WTC11 (cell line): ENCODE results near the gene SIN3B. TPM values are rescaled to one million over a fixed set of nuclear protein-coding genes. Genes with fewer than 3 reads are reported as not detected.

Experiments used
- ATAC-seq: fragments of 200-7000 bp; cut with Tn5 transposase; 2 replicates; pipeline ENCODE4 v1.10.0; 2021; ENCODE audit warnings: mild to moderate bottlenecking, moderate library complexity
- CTCF ChIA-PET: fragments of 300-600 bp; sonication (Branson Sonifier 250); formaldehyde crosslinking; loops from one replicate; lab custom pipeline; 2021; ENCODE audit warnings: antibody characterized with exemption; lab: Charles Lee
- POLR2A ChIA-PET: fragments of 350-600 bp; sonication (Branson Sonifier 250); formaldehyde crosslinking; loops from one replicate; lab custom pipeline; 2021; ENCODE audit warnings: antibody characterized with exemption; lab: Charles Lee
- DNase-seq: peaks from one replicate; pipeline ENCODE4 v3.0.0; 2021; ENCODE audit warnings: low spot score
- H3K27ac Mint-ChIP-seq: 2 replicates; pipeline ENCODE4 v1.8.0; 2021; ENCODE audit warnings: mixed read lengths
- H3K27me3 Mint-ChIP-seq: 2 replicates; pipeline ENCODE4 v1.8.0; 2021; ENCODE audit warnings: low read depth, mild to moderate bottlenecking, moderate library complexity, mixed read lengths
- H3K36me3 Mint-ChIP-seq: 2 replicates; pipeline ENCODE4 v1.8.0; 2021; ENCODE audit warnings: mixed read lengths
- H3K4me1 Mint-ChIP-seq: 2 replicates; pipeline ENCODE4 v1.8.0; 2022; ENCODE audit warnings: mixed read lengths
- H3K4me3 Mint-ChIP-seq: 2 replicates; pipeline ENCODE4 v1.8.0; 2021; ENCODE audit warnings: mild to moderate bottlenecking, moderate library complexity, mixed read lengths
- H3K9me3 Mint-ChIP-seq: 2 replicates; pipeline ENCODE4 v1.8.0; 2021; ENCODE audit warnings: mixed read lengths
- AR ChIP-seq: fragments of 250-450 bp; sonication (Bioruptor Pico); IDR thresholded peaks from 2 replicates; pipeline ENCODE4 v1.9.0; 2021; ENCODE audit warnings: mild to moderate bottlenecking
- CBFB ChIP-seq: sonication (generic); formaldehyde crosslinking; IDR thresholded peaks from 2 replicates; pipeline ENCODE4 v1.8.1; 2022; ENCODE audit warnings: mild to moderate bottlenecking, low read depth, missing genetic modification reagents
- CDX4 ChIP-seq: fragments of 250-450 bp; sonication (Bioruptor Pico); IDR thresholded peaks from 2 replicates; pipeline ENCODE4 v1.9.0; 2021; ENCODE audit warnings: moderate library complexity, mild to moderate bottlenecking, inconsistent platforms, borderline replicate concordance
- E2F1 ChIP-seq: sonication (generic); formaldehyde crosslinking; IDR thresholded peaks from 2 replicates; pipeline ENCODE4 v1.8.0; 2022; ENCODE audit warnings: mild to moderate bottlenecking, missing genetic modification reagents
- ERG ChIP-seq: fragments of 250-450 bp; sonication (Bioruptor Pico); IDR thresholded peaks from 2 replicates; pipeline ENCODE4 v1.8.0; 2021; ENCODE audit warnings: mild to moderate bottlenecking
- GRHL2 ChIP-seq: fragments of 250-450 bp; sonication (Bioruptor Pico); IDR thresholded peaks from 2 replicates; pipeline ENCODE4 v1.8.0; 2022; ENCODE audit warnings: mild to moderate bottlenecking, moderate library complexity; ENCODE audit not compliant: insufficient replicate concordance, severe bottlenecking
- HMGXB4 ChIP-seq: sonication (generic); formaldehyde crosslinking; IDR thresholded peaks from 2 replicates; pipeline ENCODE4 v1.8.1; 2023; ENCODE audit warnings: mild to moderate bottlenecking, moderate library complexity, missing genetic modification reagents
- JUN ChIP-seq: sonication (generic); formaldehyde crosslinking; IDR thresholded peaks from 2 replicates; pipeline ENCODE4 v1.8.0; 2023; ENCODE audit warnings: mild to moderate bottlenecking, missing genetic modification reagents
- MYBL2 ChIP-seq: sonication (generic); formaldehyde crosslinking; IDR thresholded peaks from 2 replicates; pipeline ENCODE4 v1.8.1; 2023; ENCODE audit warnings: mild to moderate bottlenecking, moderate library complexity, missing genetic modification reagents
- NFATC4 ChIP-seq: fragments of 250-450 bp; sonication (Bioruptor Pico); IDR thresholded peaks from 2 replicates; pipeline ENCODE4 v1.9.0; 2021; ENCODE audit warnings: mild to moderate bottlenecking
- NFYB ChIP-seq: sonication (generic); formaldehyde crosslinking; conservative IDR thresholded peaks from 2 replicates; pipeline ENCODE4 v1.8.0; 2022; ENCODE audit warnings: low read depth, missing genetic modification reagents
- NR1H2 ChIP-seq: sonication (generic); formaldehyde crosslinking; IDR thresholded peaks from 2 replicates; pipeline ENCODE4 v1.9.0; 2021; ENCODE audit warnings: mild to moderate bottlenecking, moderate library complexity, missing genetic modification reagents
- SMAD4 ChIP-seq: sonication (generic); formaldehyde crosslinking; IDR thresholded peaks from 2 replicates; pipeline ENCODE4 v1.8.0; 2022; ENCODE audit warnings: mild to moderate bottlenecking, missing genetic modification reagents
- TEAD1 ChIP-seq: sonication (generic); formaldehyde crosslinking; IDR thresholded peaks from 2 replicates; pipeline ENCODE4 v1.8.0; 2022; ENCODE audit warnings: mild to moderate bottlenecking, missing genetic modification reagents
- TP53 ChIP-seq: sonication (generic); formaldehyde crosslinking; IDR thresholded peaks from 2 replicates; pipeline ENCODE4 v1.8.1; 2023; ENCODE audit warnings: mild to moderate bottlenecking, missing genetic modification reagents
- ZBTB21 ChIP-seq: sonication (generic); formaldehyde crosslinking; IDR thresholded peaks from 2 replicates; pipeline ENCODE4 v1.8.1; 2023; ENCODE audit warnings: mild to moderate bottlenecking, missing genetic modification reagents, borderline replicate concordance
- ZBTB43 ChIP-seq: sonication (generic); formaldehyde crosslinking; IDR thresholded peaks from 2 replicates; pipeline ENCODE4 v1.8.1; 2023; ENCODE audit warnings: mild to moderate bottlenecking, missing genetic modification reagents
- ZNF121 ChIP-seq: sonication (generic); formaldehyde crosslinking; IDR thresholded peaks from 2 replicates; pipeline ENCODE4 v1.8.0; 2023; ENCODE audit warnings: missing genetic modification reagents
- ZNF263 ChIP-seq: sonication (generic); formaldehyde crosslinking; IDR thresholded peaks from 2 replicates; pipeline ENCODE4 v1.8.1; 2022; ENCODE audit warnings: low read depth, mild to moderate bottlenecking, moderate library complexity, missing genetic modification reagents
- ZNF396 ChIP-seq: fragments of 250-450 bp; sonication (Bioruptor Pico); IDR thresholded peaks from 2 replicates; pipeline ENCODE4 v1.8.0; 2021; ENCODE audit warnings: mild to moderate bottlenecking, moderate library complexity, borderline replicate concordance
- ZNF423 ChIP-seq: fragments of 250-450 bp; sonication (Bioruptor Pico); IDR thresholded peaks from 2 replicates; pipeline ENCODE4 v2.1.2; 2022; ENCODE audit warnings: mild to moderate bottlenecking, moderate library complexity
- ZNF512 ChIP-seq: sonication (generic); formaldehyde crosslinking; IDR thresholded peaks from 2 replicates; pipeline ENCODE4 v1.8.1; 2022; ENCODE audit warnings: missing genetic modification reagents, borderline replicate concordance
- total RNA-seq: library from RNA; stranded (reverse); gene quantifications from 3 replicates; pipeline ENCODE4 v1.2.3, GENCODE V29; 2021
- TF ChIP-seq, protein P1 (sequence below): sonication (generic); formaldehyde crosslinking; IDR thresholded peaks from 2 replicates; pipeline ENCODE4 v1.8.1; 2022; ENCODE audit warnings: low read depth, missing genetic modification reagents, borderline replicate concordance

SIN3B gene
- total RNA-seq, 1 experiment from 2014 or later: 87.7 TPM

- no peaks in the 10 kb centered on the region for H3K9me3 Mint-ChIP-seq
- no peak overlapping the region for H3K4me3 Mint-ChIP-seq
- ChIA-PET CTCF (interaction anchor here (0.6 kb wide), 1 partner anchor 76 kb away, joined by 4 read pairs; no protein-coding TSS in a partner anchor), POLR2A (no interaction called here)
- TF ChIP-seq CBFB: no peak
- no peak for TF ChIP-seq AR (CRISPR knock-in tag)
- TF ChIP-seq ZNF263 (CRISPR knock-in tag): no peak
- TF ChIP-seq GRHL2 (CRISPR knock-in tag): no peak
- no peak for TF ChIP-seq JUN
- TF ChIP-seq E2F1: no peak
- no peak for TF ChIP-seq ZNF423
- no peak for TF ChIP-seq CDX4 (CRISPR knock-in tag)
- TF ChIP-seq, protein P1, sequence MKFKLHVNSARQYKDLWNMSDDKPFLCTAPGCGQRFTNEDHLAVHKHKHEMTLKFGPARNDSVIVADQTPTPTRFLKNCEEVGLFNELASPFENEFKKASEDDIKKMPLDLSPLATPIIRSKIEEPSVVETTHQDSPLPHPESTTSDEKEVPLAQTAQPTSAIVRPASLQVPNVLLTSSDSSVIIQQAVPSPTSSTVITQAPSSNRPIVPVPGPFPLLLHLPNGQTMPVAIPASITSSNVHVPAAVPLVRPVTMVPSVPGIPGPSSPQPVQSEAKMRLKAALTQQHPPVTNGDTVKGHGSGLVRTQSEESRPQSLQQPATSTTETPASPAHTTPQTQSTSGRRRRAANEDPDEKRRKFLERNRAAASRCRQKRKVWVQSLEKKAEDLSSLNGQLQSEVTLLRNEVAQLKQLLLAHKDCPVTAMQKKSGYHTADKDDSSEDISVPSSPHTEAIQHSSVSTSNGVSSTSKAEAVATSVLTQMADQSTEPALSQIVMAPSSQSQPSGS: no peak
- no peak for TF ChIP-seq ZBTB43 (CRISPR knock-in tag)
- no peak for TF ChIP-seq SMAD4 (CRISPR knock-in tag)
- TF ChIP-seq MYBL2: no peak
- TF ChIP-seq HMGXB4 (CRISPR knock-in tag): no peak
- TF ChIP-seq NFYB: no peak
- TF ChIP-seq ZNF396: no peak
- ATAC-seq (no peak), DNase-seq (no peak)
- no peaks in the 10 kb centered on the region for H3K27me3 Mint-ChIP-seq
- peaks cover 68% of the 10 kb centered on the region for H3K36me3 Mint-ChIP-seq
- no peak overlapping the region for H3K27ac Mint-ChIP-seq
- H3K4me1 Mint-ChIP-seq: no peaks in the 10 kb centered on the region
These were observed 23.9 kb downstream of the SIN3B start for GRCh38 chr19:16853066-16853465.

DNA sequence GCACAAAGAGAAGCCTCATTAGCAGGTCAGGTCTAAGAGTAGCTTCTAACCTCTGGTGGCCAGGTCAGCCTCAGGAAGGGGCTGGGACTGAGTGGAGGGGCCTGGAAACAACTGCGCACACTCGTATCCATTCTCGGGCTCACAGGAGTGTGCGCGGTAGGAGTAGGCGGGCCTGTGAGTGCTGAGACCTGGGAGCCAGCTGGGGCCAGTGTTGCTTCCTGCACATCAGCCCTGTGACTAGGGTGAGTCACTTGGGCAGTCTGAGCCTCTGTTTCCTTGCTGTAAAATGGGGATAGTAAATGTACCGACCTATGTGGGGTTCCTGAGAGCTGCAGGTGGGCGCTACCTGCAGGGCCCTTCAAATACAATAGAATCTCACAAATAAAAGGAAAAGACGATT, 26.9 kb downstream of the SIN3B start:
- no peaks in the 10 kb centered on the region for H3K27me3 Mint-ChIP-seq
- H3K36me3 Mint-ChIP-seq: peaks cover 50% of the 10 kb centered on the region
- CTCF ChIA-PET: no interaction called here
- no peaks in the 10 kb centered on the region for H3K4me1 Mint-ChIP-seq
- no peak for ATAC-seq
- DNase-seq: no peak
- POLR2A ChIA-PET: no interaction called here
- no peaks in the 10 kb centered on the region for H3K9me3 Mint-ChIP-seq
- H3K27ac Mint-ChIP-seq: no peak overlapping the region
- no peak overlapping the region for H3K4me3 Mint-ChIP-seq
- no peak for TF ChIP-seq ZNF512
- no peak for TF ChIP-seq ZNF121 (CRISPR knock-in tag)
- no peak for TF ChIP-seq CDX4 (CRISPR knock-in tag)
- TF ChIP-seq TP53 (CRISPR knock-in tag): no peak
- no peak for TF ChIP-seq ZNF263 (CRISPR knock-in tag)
- no peak for TF ChIP-seq ERG (CRISPR knock-in tag)
- no peak for TF ChIP-seq ZBTB21 (CRISPR knock-in tag)
- TF ChIP-seq TEAD1 (CRISPR knock-in tag): no peak
- TF ChIP-seq NR1H2: no peak
- TF ChIP-seq MYBL2: no peak
- no peak for TF ChIP-seq NFATC4
